ENCODE results near the gene SLC51B. TPM values are rescaled to one million over a fixed set of nuclear protein-coding genes. Genes with fewer than 3 reads are reported as not detected.

The SLC51B gene
- total and polyA plus RNA-seq, 10 donors = 0.09 TPM; not detected in 9

GRCh38 chr15:65087411-65087810, 42.2 kb downstream of the SLC51B start:
- 83 to 89% (median 84%) methylated on average over 2 to 3 of the region's 3 CpGs for WGBS, 5 donors
- peaks cover 0 to 2% (median 0%) of the 10 kb centered on the region in 6 donors for H3K36me3 ChIP-seq
- TF ChIP-seq POLR2A (IDR thresholded peaks at IDR 0.05) (no peak), POLR2AphosphoS5 (IDR thresholded peaks at IDR 0.05) (no peak), CTCF (IDR thresholded peaks at IDR 0.05 in 8 of 11, conservative IDR thresholded peaks at IDR 0.05 in 3 of 11) (no peak)
- H3K4me1 ChIP-seq = peaks cover 0 to 68% (median 18%) of the 10 kb centered on the region in 6 donors
- no peak overlapping the region for H3K4me3 ChIP-seq
- H3K27me3 ChIP-seq (replicated peaks in 1 of 7) = peaks cover 0 to 31% (median 4%) of the 10 kb centered on the region in 7 donors
- intact Hi-C loops (cut with DNase I; ENCODE audit: low total_unique reads) = no loop called here
- H3K27ac ChIP-seq = peak overlapping the region in 2 of 8 donors; percentile 8 to 59
- no peak for DNase-seq
- H3K9me3 ChIP-seq = no peaks in the 10 kb centered on the region

- DNase-seq = no peak
- TF ChIP-seq CTCF (IDR thresholded peaks at IDR 0.05 in 8 of 11, conservative IDR thresholded peaks at IDR 0.05 in 3 of 11) (no peak), POLR2AphosphoS5 (IDR thresholded peaks at IDR 0.05) (peak in 2 of 3 donors; percentile 10 to 51), POLR2A (IDR thresholded peaks at IDR 0.05) (no peak)
Measured at GRCh38 chr15:65087873-65088642, 42.9 kb downstream of the SLC51B start.

GRCh38 chr15:65088643-65089021, 43.4 kb downstream of the SLC51B start:
- no peak for DNase-seq
- intact Hi-C loops (cut with DNase I; ENCODE audit: low total_unique reads) = no loop called here
- H3K9me3 ChIP-seq = no peaks in the 10 kb centered on the region
- H3K27ac ChIP-seq = peak overlapping the region in 3 of 8 donors; percentile 8 to 59 (median 8)
- no peak for TF ChIP-seq CTCF (IDR thresholded peaks at IDR 0.05 in 8 of 11, conservative IDR thresholded peaks at IDR 0.05 in 3 of 11)
- TF ChIP-seq POLR2A (IDR thresholded peaks at IDR 0.05) = no peak
- TF ChIP-seq POLR2AphosphoS5 (IDR thresholded peaks at IDR 0.05) = no peak
- 61 to 76% (median 69%) methylated on average over 6 of the region's 6 CpGs for whole genome bisulfite sequencing, 5 donors
- H3K4me1 ChIP-seq = peaks cover 0 to 56% (median 8%) of the 10 kb centered on the region in 6 donors
- peaks cover 0 to 21% (median 0%) of the 10 kb centered on the region in 7 donors for H3K27me3 ChIP-seq (replicated peaks in 1 of 7)
- H3K36me3 ChIP-seq = peaks cover 0 to 10% (median 0%) of the 10 kb centered on the region in 6 donors
- H3K4me3 ChIP-seq = no peak overlapping the region

More at GRCh38 chr15:65087873-65088642, 42.9 kb downstream of the SLC51B start:
- peaks cover 0 to 62% (median 11%) of the 10 kb centered on the region in 6 donors for H3K4me1 ChIP-seq
- H3K9me3 ChIP-seq = no peaks in the 10 kb centered on the region
- intact Hi-C loops (cut with DNase I; ENCODE audit: low total_unique reads) = no loop called here
- peaks cover 0 to 7% (median 0%) of the 10 kb centered on the region in 6 donors for H3K36me3 ChIP-seq
- peak overlapping the region in 3 of 8 donors; percentile 8 to 59 (median 8) for H3K27ac ChIP-seq
- H3K27me3 ChIP-seq (replicated peaks in 1 of 7) = peaks cover 0 to 27% (median 0%) of the 10 kb centered on the region in 7 donors
- no peak overlapping the region for H3K4me3 ChIP-seq
- WGBS, 5 donors = 79 to 87% (median 85%) methylated on average over 12 to 13 of the region's 13 CpGs

GRCh38 chr15:65089206-65089824, 44.1 kb downstream of the SLC51B start:
- no peak for DNase-seq
- TF ChIP-seq CTCF (IDR thresholded peaks at IDR 0.05 in 8 of 11, conservative IDR thresholded peaks at IDR 0.05 in 3 of 11) = no peak
- peak in 2 of 3 donors; percentile 57 to 58 for TF ChIP-seq POLR2AphosphoS5 (IDR thresholded peaks at IDR 0.05)
- WGBS, 5 donors = 70 to 88% (median 77%) methylated on average over 5 of the region's 5 CpGs
- intact Hi-C loops (cut with DNase I; ENCODE audit: low total_unique reads) = no loop called here
- H3K36me3 ChIP-seq = peaks cover 0 to 11% (median 0%) of the 10 kb centered on the region in 6 donors
- no peaks in the 10 kb centered on the region for H3K9me3 ChIP-seq
- peaks cover 0 to 14% (median 0%) of the 10 kb centered on the region in 7 donors for H3K27me3 ChIP-seq (replicated peaks in 1 of 7)
- H3K27ac ChIP-seq = peak overlapping the region in 2 of 8 donors; percentile 4 to 59
- H3K4me3 ChIP-seq = no peak overlapping the region
- H3K4me1 ChIP-seq = peaks cover 0 to 49% (median 6%) of the 10 kb centered on the region in 6 donors

Measured in spleen (tissue), 11 donors.